CD4-positive, alpha-beta T cell treated with Interleukin-17A for 4 hours (primary cell): ENCODE measurements around the gene ATP2B2.

Source experiments
- DNase-seq: peaks from one replicate; pipeline ENCODE4 v3.0.0-alpha.2; 2020; ENCODE audit warnings: mixed read lengths

ATP2B2 gene

DNA sequence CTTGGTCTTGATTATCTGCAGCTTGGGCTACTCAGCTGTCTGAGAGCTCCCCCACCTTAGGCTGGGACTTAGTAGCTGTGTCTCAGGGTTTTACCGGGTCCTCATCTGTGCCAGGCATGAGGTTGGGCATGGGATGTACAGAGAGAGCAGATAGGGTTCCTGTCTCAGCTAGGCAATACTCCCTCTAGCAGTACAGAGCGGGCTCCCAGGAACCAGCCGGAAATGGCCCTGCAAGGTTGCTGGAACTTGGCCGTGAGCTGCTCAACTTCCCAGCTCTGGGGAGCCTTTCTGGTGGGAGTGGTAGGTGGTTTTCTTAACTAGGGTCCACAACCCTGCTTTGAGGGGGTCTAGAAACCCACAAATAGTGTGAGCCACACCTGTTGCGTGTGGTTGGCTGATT, 58.3 kb downstream of the ATP2B2 start:
- no peak for DNase-seq

DNA sequence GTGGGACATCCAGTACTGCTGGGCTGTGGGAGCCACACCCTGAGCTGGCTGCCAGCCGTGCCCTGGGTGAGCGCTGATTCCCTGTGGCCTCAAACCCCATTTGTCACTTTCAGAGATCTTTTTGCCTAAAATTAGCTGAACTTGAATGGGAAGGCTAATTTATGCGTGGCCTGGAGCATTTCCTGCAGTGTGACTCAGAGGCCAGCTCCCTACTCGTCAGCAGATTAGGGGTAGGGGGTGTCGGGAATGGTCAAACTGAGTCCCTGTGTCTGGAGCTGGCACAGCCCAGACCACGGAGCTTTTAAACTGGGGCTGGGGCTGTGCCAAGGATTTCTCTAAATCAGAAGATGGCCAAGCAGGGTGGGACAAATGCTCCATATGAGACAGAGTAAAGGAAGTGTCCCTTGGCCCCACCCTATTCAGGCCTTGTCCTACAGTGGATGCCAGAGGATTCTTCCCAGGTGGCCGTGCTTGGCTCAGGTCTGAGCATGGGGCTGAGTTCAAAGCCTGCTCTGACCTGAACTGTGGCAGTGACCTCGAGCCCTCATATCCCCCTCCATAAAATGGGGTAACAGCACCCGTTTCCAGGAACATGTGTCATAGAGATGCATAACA, 59.7 kb downstream of the ATP2B2 start:
- no peak for DNase-seq

DNA sequence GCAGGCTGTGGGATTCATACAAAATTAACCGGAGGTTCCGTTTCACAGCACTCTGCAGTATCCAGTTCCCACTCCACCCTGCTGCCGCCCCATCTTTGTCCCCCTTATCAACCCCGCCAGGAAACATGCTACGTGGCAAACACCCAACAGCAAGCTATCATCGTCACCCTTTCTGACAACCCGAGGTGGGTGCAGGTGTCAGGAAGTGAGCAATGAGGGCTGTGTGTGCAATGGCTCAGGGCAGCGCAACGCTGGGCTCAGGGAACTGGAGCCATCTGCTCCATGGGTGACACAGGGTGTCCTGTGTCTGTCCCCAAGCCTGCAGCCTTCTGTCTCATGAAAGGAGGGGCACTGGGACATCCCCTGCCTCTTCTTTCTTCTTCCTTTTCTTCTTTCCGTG, 60.9 kb downstream of the ATP2B2 start:
- DNase-seq: no peak

DNA sequence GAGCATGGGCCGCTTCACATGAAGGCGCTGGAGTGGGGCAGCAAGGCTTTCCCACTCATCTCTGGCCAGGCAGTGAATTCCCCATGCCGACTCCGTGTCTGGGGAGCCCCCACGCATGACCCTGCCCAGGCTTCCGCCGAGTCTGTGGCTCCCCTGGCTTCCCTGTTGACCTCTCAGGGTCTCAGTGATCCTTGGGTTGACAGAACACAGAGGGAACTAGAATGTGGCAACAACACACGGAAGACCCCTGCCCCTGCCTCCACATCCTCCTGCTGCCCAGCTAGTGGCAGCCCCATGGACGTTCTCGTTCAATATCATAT, 61.3 kb downstream of the ATP2B2 start:
- no peak for DNase-seq

DNA sequence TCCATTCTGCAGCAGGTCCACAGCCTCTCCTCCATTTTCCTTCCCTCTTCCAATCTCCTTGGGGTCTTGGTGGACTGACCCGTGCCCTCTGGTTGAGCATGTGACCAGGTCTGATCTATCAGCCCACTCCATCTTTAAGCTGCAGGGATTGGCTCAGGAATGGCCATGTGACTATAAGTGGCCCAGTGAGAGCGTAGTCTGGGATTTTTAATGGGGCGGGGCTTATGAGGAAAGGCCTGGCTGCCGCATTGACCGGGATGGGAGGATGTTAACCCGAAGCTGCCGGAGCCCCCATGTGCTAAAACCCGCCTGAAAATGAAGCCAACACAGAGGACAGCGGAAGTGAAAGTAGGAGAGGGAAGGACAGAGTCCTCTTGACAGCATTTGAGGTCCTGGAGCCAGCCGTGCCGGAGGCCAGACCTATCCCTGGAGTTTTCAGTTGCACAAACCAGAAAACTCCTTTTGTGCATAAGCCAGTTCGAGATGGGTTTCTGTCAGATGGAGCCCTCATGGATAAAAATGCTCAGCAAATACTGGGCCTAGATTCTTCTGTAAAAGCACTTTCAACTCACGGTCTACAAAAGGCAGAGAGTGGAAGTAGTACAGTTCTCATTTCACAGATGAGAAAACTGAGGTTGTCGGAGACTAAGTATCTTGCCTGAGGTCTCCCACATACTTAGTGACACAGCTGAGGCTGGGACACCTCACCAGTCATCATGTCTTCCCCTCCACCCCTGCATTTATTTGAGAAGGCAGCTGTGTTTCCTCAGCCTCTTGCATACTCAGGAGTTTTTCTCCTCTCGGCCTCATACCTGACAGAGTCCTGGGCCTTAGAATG, 61.9 kb downstream of the ATP2B2 start:
- no peak for DNase-seq

DNA sequence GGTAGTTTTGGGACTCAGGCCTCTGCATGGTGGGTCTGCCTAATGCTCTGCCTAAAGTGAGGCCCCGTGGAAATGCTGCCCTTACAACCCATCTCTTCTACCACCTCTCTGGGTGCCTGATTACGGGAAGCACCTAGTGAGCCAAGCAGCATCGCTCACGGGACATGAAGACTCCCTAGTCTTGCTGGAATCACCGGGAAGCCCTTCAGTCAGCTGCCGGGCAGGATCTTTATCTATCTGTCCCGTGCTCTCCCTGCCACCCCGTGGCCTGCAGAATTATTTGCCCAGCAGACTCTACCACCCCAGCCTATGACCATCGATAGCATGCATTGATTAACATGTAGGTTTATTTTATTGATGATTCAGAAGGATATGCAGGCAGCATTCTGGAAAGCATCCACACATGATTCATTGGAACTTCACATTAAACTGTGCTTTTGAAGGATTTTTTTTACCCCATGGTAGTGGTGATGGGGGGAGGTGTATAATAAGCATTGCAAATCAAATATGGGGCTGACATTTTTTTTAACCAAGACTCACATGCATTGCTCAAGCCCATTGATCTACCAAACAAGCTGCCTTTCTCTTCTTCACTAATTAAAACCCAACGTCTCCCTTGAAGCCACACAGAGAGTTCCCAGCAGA, 63.1 kb downstream of the ATP2B2 start:
- DNase-seq: no peak

DNA sequence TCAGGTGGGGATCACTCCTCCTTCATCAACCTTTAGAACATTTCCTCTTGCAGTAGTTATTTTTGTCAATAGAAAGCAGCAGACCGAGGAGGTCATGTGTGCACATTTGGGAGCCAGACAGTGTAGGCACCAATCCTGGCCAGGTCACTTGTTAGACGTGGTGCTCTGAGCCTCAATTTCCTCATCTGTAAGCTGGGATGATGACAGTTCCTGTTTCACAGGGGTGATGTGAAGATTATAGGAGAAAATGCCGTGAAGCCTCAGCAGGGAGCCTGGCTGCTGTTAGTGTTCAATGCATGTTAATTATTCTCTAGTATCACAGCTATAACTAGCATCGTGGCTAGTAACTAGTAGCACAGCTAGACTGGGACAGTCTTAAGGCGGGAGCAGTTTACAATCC, 64.7 kb downstream of the ATP2B2 start:
- DNase-seq: no peak

DNA sequence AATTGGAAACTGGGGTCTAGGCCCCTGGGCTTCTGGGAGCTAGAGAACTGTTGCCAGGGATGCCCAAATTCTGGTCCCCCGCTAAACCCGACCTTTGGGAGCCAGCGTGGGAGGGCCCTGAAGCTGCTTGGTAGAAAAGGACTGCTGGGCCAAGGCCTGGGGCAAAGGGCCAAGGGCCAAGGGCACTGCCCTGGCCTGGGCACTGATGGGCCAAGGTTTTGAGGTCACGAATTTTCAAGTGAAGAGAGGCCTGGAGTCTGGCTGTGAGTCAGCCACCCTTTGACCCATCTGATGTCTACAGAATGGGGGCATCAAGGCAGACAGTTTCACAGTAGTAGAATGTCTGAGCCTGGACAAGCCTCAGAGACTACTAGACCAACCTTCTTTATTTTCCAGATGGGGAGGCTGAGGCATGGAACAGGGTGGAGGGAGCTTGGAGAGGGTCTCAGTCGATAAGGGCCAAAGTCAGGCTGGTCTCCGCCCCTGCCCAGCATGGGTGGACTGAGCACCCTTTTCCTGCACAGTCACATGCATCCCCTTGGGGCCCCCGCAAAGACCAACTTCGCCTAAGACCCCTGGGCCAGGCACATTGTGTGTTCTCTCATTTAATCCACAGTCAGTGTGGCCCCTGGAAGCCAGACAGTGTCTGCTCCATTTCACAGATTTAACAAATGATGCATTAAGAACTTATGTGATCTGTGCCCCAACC, 66.3 kb downstream of the ATP2B2 start:
- no peak for DNase-seq

DNA sequence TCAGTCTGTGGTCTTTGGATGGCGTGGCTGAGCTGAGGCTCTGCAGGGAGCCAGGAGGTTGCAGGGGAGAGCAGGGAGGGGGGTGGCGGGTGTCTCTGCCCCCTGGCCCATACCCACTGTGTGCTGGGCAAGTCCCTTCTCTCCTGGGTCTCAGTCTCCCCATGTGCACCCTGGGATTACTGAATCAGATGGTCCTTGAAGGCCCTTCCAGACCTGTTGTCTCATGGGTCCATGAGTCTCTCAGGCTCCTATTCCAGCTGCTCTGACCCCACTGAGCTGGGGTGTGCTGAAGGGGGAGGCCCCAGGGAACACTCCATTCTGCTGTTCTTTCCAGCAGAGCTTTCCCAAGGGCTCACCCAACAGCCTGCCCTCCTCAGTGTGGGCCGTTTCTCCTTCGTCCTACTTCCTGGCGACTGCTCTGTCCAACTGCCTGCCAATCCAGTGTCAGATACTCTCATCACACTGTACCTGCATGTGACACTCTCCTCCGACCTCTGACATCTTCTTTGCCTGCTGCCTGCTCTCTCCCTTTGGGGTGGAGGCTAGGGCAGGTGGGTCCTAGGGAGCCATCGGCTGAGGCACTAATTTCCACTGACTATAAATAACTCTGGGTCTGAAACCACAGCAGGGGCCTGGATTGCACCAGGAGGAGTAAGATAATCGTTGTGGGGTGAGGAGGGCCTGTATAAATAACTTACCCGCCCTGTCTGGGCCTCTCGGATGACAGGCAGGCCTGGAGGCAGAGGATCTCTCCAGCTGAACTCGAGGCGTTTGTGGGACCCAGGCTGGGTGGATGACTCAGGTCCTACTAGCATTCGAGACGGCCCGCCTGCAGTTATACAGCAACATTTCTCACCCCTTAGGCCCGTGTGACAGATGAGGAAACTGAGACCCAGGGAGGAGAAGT, 67.1 kb downstream of the ATP2B2 start:
- no peak for DNase-seq

DNA sequence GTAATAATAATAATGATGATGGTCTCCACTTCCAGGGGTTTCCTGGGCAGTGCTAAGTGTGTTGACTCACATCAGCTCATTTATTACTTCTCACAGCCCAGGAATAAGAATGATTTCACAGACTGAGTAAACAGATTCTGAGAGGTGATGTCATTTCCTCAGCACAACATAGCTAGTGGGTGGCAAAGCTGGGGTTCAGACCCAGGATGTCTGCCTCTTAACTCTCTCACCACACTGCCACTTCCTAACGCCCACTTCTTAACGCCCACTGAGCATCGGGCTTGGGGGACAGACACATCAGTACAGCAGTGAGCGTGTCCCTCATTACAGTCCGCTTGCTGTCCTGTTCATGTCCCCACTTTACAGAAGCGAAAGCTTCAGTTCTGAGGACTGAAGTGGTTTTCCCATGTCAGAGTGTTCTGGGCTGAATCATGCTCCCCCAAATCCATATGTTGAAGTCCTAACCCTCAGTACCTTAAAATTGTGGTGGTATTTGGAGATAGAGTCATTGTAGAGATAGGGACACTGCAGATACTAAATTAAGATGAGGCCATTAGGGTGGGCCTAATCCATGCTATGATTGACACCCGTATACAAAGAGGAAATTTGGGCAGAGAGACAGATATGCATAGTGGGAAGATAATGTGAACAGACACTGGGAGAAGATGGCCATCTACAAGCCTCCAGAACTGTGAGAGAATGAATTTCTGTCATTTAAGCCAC, 68.0 kb downstream of the ATP2B2 start:
- DNase-seq: peak; percentile 69

DNA sequence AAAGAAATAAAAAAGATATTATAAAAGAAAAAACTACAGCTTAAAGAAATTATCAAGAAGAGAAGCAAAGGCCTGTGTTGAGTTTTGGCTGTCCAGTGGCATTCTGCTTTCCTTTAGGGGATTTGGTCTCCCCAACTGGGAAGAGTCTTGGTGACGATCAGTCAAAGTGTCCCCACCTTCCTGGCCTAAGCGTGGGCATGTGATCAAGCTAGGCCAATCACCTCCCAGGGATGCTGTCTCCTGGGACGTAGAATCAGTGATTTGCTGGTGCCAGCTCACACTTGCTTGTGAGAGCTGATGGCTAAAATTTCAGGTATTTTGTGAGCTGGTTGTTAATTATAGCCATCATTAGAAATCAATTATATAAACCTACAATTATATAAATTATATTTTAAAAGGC, 69.5 kb downstream of the ATP2B2 start:
- DNase-seq: no peak

DNA sequence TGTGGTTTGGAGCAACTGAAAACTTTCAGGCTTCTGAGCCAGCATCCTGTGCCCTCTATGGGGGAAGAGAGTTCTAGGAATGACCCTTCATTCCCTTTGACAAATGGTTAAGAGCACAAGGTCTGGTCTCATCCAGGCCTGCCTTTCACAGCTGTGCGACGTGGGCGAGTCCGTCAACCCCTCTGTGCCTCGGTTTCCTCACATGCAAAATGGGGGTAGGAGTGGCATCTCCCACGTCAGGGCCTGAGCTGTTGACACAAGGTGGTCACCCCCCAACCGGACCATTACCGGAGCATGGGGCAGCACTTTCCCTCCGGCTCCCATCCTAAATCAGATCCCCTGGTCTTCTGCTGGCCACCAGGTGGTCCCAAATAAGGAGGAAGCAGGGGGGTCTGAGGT, 70.4 kb downstream of the ATP2B2 start:
- DNase-seq: no peak

DNA sequence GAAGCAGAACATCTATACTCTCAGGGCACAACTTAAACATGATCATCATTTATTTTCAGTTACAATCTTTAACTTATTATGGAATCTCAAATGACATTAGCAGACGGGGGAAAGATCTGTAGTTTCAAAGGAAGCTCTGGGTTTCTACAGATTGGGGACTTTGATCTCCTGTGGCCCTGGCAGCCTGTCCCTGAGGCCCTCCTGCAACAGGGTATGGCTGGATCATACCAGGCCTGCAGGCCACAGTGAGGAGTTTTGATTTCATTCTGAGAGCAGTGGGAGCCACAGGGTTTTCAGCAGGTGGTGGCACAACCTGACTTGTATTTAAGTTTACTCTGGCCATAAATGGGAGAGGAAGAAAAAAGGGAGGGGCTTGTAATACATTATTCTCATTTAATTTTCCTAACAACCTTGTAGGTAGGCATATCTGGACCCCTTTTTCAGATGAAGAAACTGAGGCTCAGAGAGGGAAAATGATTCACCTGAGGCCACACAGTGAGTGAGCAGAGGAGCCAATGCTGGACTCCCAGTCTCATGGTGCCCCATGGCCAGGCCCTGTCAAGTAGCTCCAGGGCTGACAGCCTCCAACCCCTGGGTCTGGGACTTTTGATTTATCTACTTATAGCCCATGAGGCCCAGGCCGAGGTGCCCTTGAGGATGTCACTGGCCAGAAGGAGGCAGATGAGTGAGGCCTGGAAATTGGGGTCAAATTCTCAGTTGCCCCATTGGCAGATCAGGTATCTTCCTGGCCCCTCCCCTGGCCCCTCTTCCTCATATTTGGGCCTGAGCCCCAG, 71.0 kb downstream of the ATP2B2 start:
- DNase-seq: no peak

DNA sequence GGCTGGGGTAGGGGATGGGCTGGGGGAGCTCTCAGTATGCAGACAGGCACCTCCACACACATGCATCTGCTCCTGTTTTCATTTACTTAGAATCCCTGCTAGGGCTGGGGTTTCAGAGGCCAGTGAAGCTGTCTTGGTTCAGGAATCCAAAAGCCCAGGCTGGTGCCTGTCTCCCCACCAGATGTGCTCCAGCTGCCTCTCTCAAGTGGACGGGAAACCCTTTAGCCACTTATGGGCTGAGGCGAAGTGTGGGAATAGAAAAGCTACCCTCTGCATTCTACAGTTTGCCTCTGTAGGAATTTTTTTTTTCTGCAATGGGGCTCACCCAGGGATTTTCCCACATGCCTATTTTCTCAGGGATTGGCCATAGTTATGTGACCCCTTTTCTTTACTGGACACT, 72.5 kb downstream of the ATP2B2 start:
- DNase-seq: no peak

DNA sequence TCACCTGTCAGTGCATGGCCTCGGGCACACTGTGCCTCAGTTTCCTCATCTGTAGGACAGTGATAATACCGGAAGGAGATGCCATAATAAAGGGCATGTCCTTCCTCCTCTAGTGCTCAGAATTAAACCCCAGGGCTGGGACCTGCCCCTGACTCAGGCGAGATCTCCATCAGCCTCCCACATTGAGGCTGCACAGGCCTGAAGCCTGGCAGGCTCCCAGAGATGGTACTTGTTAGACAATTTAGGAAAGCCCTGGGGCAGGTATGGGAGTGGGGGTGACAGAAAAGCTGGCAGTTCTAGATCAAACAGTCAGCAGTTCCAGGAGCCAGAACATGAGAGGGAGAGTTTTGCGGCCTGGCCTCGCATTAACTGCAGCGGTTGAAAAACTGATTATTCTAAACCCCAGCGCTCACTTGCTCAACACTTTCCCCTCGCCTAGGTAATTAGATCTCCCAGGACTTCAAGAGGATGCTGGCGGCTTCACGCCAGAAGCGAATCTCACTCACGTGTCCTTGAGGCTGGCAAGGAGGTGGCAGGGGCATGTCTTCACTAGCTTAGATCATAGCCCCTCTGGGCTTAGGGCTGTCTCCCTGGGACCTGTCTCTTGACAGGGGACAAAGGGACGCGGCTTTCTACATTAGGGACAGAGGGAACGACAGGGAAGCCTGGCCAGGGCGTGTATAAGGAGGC, 73.1 kb downstream of the ATP2B2 start:
- DNase-seq: no peak

DNA sequence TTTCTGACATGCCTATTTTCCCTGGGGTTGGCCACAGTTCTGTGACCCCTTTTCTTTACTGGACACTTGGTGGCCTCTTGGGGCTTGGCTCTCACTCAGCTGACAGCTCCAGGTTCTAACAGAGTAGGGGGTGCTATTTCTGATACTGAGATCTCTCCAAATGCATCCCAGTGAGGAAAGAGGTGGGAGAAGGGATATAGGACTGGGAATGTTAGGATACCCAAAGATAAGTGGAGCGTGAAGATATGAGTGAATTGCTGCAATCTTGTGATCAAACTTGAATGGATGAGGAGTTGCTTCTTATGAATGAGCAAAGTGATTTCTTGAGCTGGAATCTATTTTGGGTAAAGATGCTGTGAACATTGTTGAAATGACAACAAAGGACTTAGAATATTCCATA, 74.6 kb downstream of the ATP2B2 start:
- no peak for DNase-seq

DNA sequence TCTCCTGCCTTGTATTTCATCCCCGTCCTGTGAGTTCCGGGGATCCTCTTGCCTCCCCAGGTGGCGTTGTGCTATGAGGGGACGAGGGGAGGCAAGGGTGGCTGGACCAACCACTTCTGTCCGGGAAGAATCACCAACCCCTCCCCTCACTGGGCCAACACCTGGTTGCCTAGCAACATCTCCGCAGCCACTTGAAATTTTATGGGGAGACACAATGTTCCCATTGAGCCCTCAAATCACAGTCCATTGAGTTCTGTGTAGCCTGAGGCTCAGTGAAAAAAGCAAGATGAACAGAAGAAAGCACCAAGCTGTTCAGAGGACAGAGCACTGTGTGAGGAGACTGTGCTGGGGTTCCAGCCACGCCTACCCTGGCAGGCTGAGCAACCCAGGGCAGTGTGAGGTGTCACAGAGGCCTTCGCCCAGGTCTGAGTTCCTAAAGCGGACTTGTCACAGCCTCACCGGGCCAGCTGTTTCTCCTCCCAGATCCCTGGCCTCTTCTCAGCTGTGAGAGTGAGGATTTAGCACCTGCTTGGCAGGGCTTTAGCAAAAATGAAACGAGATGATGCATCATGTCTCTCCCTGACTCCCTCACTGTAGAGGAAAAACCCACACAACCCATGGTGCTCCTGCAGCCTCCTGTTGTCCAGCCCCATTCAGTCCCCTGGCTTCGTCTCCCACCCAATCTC, 76.8 kb downstream of the ATP2B2 start:
- DNase-seq: no peak

DNA sequence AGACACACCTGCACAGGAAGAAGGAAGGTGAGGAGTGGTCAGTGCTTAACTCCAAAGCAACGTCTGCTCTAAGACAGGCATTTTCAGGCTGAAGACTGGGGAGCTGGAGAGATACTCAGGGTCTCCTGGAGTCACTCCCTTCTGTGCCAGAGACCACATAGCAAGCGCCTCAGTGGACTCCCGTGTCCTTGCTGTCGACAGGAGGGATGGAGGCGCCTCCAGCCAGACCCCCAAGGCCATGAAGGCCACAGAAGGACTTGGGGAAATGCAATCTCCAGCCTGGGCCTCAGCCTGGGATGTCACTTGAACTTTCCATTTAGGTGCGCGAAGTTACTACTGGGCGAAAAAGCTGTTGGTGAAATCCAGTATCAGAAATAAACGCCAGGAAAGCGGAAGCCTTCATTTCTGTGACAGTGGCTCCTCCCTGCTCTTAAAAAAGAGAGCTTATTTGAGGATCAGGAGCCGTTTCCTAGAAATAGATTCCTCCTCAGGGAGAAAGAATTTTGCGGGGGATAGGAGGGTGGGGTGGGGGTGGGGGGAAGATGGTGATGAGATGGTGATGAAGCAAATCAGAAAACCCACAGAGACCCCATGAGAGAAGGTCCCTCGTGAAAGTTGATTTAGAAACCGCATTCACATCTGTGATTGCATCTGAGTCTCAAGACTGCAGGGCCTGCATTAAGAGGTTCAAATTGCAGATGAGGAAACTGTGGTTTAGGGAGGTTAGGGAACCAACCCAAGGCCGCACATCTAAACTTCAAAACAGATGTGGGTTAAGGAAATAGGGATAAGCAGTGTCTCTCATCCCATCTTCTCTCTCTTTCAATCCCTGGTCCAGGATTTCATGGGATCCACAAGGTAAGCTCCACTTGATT, 78.8 kb downstream of the ATP2B2 start:
- no peak for DNase-seq
